ENCODE data around the gene RPS6KA2.
A peak's percentile ranks its signal among the peaks of the same experiment; 100 is the strongest.

RPS6KA2 gene

GRCh38 chr6:166488701-166489100 is 138.3 kb downstream of the RPS6KA2 start:
- TF ChIP-seq, protein P1, sequence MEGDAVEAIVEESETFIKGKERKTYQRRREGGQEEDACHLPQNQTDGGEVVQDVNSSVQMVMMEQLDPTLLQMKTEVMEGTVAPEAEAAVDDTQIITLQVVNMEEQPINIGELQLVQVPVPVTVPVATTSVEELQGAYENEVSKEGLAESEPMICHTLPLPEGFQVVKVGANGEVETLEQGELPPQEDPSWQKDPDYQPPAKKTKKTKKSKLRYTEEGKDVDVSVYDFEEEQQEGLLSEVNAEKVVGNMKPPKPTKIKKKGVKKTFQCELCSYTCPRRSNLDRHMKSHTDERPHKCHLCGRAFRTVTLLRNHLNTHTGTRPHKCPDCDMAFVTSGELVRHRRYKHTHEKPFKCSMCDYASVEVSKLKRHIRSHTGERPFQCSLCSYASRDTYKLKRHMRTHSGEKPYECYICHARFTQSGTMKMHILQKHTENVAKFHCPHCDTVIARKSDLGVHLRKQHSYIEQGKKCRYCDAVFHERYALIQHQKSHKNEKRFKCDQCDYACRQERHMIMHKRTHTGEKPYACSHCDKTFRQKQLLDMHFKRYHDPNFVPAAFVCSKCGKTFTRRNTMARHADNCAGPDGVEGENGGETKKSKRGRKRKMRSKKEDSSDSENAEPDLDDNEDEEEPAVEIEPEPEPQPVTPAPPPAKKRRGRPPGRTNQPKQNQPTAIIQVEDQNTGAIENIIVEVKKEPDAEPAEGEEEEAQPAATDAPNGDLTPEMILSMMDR (IDR thresholded peaks at IDR 0.05; ENCODE audit: low read depth, low read length): no peak
- no peak overlapping the region for H3K4me3 ChIP-seq (replicated peaks in 1 of 2; ENCODE audit: low read depth in 2 of 2, low read length in 2 of 2)
- DNase-seq (ENCODE audit: low read depth in 2 of 2): no peak

DNA sequence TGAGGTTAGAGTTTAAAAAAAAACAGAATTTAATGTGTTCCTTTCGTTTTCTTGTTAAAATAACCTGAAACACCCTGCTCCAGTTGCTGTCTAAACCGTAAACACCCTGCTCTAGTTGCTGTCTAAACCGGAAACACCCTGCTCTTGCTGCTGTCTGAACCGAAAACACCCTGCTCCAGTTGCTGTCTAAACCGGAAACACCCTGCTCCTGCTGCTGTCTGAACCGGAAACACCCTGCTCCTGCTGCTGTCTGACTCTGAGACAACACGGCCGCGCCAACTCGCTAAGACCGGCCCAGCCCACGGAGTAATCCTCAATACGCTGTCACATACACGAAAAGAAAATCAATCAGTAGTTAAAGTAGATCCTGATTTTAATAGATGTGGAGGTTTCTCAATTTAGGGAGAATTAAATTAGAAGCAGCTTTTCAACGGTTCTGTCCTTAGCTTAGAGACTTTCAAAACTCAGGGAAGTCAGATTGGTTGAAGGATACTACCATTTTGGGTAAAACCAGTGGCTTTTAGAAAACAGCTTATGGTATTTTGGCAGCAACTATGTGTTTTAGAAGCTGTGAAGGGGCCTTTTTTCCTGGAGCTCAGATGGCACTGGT is 138.9 kb downstream of the RPS6KA2 start:
- peak; percentile 67 to 68 for DNase-seq (ENCODE audit: low read depth in 2 of 2)
- TF ChIP-seq, protein P1 (IDR thresholded peaks at IDR 0.05; ENCODE audit: low read depth, low read length): no peak
- no peak overlapping the region for H3K4me3 ChIP-seq (replicated peaks in 1 of 2; ENCODE audit: low read depth in 2 of 2, low read length in 2 of 2)

DNA sequence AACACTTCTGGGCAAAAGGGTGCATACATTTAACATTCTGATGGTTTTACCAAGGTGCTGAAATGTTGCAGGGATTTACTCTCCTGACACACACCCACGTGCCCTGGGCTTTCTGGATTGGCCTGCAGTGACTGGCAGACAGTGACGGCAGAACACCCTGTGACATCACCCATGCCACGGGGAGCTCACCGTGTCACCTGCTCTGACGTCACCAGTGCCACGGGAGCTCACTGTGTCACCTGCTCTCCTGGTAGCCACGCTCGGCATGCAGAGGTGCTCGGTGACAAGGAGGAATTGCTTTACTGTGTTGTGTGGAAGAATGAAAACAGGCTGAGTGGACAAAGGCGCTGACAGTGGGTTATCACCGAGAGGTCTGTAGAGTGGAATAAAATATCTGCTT is 139.9 kb downstream of the RPS6KA2 start:
- no peak overlapping the region for H3K4me3 ChIP-seq (replicated peaks in 1 of 2; ENCODE audit: low read depth in 2 of 2, low read length in 2 of 2)
- no peak for DNase-seq (ENCODE audit: low read depth in 2 of 2)

DNA sequence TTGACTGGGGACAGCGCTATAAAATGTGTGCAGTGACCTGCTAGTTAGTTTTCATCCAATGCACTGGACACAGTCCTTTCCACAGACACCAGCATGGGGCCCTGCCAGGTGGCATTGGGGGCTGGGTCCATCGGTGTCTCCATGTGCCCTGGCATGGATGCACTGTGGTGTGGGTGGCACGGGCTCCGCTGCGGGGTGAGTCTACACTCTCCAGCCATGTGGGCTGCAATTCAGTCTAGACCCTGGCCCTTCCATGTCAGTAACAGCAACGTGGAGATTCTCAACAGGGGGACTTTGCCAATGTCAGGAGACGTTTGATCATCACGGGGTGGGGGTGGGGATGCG is 140.5 kb downstream of the RPS6KA2 start:
- no peak for DNase-seq (ENCODE audit: low read depth in 2 of 2)
- H3K4me3 ChIP-seq (replicated peaks in 1 of 2; ENCODE audit: low read depth in 2 of 2, low read length in 2 of 2): no peak overlapping the region
- TF ChIP-seq, protein P1 (IDR thresholded peaks at IDR 0.05; ENCODE audit: low read depth, low read length): no peak

More for the DNA sequence above, 139.9 kb downstream of the RPS6KA2 start:
- TF ChIP-seq, protein P1 (IDR thresholded peaks at IDR 0.05; ENCODE audit: low read depth, low read length): no peak

DNA sequence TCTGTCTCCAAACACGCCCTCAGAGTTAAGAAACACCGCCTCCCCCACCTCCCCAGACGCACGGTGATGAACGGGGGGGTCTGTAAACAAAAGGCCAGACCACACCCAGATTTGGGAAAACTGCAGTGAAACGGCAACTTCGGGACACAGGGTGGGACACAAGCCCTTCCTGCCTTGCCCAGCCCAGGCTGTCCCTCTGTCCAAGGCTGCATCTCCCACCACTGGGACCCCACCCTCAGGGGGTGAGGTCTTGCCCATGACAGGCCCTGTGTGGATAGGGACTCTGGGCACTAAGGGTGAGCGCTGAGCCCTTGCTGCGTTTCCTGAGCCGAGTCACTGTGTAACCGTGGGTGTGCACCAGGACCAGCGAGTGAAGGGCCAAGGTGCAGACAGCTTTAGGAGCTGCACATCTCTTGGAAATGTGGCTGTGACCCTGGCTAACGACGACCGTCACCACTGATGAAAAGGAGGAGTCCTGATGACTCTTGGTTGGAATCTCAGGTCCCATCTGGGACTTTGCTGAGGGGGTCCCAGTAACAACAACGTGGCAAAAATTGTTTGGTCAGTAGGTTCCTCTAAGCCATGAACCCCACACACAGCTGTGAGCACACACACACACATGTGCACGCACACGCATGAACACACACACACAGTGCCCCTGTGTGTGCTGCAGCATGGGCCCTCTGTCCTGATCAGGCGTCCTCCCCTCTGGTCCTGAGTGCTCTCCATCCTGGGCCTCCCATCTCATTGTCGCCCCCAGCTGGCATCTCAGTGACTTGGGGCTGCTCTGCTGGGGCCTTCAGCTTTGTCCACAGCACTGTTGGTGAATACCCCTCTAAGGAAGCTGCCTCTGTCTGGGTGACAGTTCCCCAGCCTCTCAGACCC is 141.2 kb downstream of the RPS6KA2 start:
- TF ChIP-seq, protein P1 (IDR thresholded peaks at IDR 0.05; ENCODE audit: low read depth, low read length): peak; percentile 6
- H3K4me3 ChIP-seq (replicated peaks in 1 of 2; ENCODE audit: low read depth in 2 of 2, low read length in 2 of 2): no peak overlapping the region
- DNase-seq (ENCODE audit: low read depth in 2 of 2): no peak

DNA sequence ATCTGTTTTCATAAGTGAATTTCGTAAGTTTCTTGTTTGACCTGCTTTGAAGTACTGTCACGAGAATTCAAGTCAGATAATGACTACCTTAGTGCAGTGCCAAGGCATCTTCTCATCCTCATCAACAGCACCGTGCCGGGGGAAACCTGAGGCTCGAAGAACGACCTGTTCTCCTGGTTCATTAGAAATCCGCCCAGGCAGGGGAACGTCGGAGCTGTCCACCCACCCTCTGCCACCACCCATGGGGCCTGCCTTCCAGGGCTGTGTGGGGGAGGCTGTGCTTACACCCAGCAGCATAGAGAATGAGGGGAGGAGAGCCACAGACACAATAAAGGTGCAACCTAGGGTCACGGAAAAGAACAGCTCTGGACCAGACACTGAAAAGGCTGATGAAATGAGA is 142.2 kb downstream of the RPS6KA2 start:
- no peak for DNase-seq (ENCODE audit: low read depth in 2 of 2)
- no peak overlapping the region for H3K4me3 ChIP-seq (replicated peaks in 1 of 2; ENCODE audit: low read depth in 2 of 2, low read length in 2 of 2)
- TF ChIP-seq, protein P1 (IDR thresholded peaks at IDR 0.05; ENCODE audit: low read depth, low read length): no peak
